Putamen (tissue), 1 donor: Measurements from ENCODE around the gene CCDC7.
"Not testable (repeated sequence)": the region's sequence is repeated elsewhere in the genome, so short reads cannot be mapped to it uniquely, and the experiment has no call there.

ENCODE experiments used
- DNase-seq: peaks from one replicate; pipeline ENCODE4 v3.0.0-alpha.2; 2016; ENCODE audit warnings: low spot score

CCDC7 gene

DNA sequence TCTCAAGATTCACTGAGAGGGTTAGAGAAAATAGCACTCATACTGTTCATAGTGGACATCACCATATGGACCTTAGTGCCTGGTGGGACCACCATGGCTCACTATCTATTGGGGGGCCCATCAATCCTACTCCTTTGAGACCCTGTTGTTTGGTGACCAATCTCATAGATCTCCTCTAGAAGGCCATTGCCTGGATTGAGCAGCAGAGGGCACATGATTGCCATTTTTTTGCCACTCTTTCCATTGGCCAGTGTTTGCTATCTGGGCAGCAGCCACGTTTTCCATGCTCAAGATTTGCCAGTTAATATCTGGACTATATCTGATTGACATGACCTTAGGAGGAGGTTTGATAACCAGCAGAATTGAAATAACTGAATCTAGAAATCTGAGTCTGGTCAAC is 267.6 kb downstream of the CCDC7 start:
- no peak for DNase-seq

DNA sequence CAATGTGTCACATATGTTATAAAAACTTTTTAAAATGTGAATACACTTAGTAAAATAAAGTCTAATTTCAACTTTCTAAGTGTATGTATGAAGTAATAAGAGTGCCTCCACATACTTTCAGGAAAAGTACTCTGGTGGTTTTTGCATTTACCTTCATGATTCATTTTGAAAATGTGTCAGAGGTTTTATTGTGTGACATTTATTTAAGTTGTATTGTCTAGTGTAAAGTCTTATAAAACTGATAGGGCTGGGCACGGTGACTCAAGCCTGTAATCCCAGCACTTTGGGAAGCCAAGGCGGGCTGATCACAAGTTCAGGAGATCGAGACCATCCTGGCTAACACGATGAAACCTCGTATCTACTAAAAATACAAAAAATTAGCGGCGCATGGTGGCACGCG is 285.6 kb downstream of the CCDC7 start:
- DNase-seq = no peak

GRCh38 chr10:32738958-32739357 is 293.0 kb downstream of the CCDC7 start:
- DNase-seq = no peak

GRCh38 chr10:32744321-32744720 is 298.4 kb downstream of the CCDC7 start:
- DNase-seq = no peak

- DNase-seq = no peak
Measured at GRCh38 chr10:32746869-32747268, 300.9 kb downstream of the CCDC7 start.

DNA sequence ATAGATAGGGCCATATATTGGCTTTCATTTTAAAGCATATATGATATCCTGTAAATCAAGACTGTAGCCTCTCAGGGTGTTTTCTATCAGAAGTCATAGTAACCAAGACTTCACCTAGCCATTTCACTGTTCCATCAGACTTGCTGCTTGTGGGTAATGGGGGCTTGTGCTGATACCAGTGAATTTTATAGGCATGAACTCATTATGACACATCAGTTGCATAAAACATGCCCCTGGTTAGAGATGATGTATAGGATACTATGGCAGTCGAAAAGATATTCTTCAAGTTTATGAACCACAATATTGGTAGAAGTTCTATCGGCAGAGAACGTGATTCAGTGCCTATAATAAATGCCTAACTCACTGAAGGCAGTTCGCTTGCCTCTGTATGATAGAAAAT is 305.6 kb downstream of the CCDC7 start:
- no peak for DNase-seq

DNA sequence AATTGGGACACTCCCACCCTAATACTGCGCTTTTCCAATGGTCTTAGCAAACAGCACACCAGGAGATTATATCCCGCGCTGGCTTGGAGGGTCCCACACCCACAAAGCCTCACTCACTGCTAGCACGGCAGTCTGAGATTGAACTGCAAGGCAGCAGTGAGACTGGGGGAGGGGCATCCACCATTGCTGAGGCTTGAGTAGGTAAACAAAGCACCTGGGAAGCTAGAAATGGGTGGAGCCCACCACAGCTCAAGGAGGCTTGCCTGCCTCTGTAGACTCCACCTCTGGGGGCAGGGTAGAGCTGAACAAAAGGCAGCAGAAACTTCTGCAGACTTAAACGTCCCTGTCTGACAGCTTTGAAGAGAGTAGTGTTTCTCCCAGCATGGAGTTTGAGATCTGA is 309.0 kb downstream of the CCDC7 start:
- DNase-seq = not testable (repeated sequence)

- no peak for DNase-seq
Measured at GRCh38 chr10:32771217-32771616, 325.3 kb downstream of the CCDC7 start.

DNA sequence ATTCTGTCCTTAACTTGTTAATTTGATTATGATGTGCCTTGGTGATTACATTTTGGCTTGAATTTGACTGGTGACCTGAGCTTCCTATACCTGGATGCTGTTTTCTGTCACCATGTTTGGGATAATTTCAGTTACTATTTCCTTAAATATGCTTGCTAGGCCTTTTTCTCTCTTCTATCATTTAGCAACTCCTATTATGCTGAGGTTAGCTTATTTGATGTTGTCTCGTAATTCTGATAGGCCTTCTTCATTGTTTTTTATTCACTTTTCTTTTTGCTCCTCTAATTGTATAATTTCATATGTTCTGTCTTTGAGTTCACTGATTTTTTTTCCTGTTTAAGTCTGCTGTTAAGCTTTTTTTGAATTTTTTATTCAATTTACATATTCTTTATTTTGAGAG is 327.2 kb downstream of the CCDC7 start:
- DNase-seq = no peak

DNA sequence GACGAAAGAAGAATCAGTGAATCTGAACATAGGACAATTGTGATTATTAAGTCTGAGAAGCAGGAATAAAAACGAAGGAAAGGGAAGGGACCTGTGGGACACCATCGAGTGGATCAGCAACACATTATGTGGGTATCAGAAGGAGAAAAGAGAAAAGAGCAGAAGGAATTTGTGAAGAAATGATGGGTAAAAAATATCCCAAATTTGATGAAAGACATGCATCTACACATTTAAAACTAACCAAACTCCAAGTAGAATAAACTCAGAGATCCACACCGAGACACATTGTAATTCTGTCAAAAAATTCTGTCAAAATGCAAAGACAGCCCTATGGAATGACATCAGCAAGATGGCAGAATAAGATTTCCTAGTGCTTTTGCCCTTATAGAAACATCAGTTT is 341.0 kb downstream of the CCDC7 start:
- no peak for DNase-seq

GRCh38 chr10:32787690-32788284 is 341.8 kb downstream of the CCDC7 start:
- DNase-seq = no peak

DNA sequence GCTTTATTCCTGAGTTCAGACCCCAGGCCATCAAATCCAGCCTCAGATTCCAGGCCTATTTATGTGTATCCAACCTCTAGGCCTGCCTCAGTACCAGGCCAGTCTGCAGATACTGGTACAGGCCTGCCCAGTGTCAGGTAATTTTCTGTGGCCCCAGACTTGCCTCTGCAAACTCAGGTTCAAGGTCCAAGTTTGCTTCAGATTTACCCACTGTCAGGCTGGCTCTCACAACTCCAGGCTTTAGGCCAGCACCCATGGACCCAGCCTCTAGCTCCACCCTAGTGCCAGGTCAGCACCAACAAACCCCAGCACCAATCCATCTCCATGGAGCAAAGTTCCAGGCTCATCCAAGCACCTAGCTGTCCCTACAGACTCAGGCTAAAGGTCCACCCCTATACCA is 342.4 kb downstream of the CCDC7 start:
- no peak for DNase-seq

DNA sequence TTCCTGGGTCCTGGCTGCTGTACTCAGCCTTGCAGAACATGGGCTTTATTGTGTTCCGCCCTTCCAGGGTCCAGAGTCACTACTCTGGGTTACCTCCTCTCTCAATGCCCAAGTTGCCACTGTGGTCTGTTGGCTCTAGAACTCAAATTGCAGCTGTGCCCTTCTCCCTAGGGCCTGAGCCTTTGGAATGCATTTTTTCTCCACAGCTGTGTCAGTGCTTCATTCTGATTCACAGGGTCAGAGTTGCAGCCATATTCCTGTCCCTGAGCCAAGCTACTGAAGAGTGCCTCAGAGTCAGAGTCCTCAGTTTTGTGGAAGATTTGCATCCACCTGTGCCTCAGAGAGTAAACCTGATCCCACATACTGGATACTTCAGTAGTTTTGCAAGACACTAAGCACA is 344.5 kb downstream of the CCDC7 start:
- DNase-seq = no peak

GRCh38 chr10:32793033-32793432 is 347.1 kb downstream of the CCDC7 start:
- no peak for DNase-seq

GRCh38 chr10:32795598-32796183 is 349.8 kb downstream of the CCDC7 start:
- DNase-seq = peak; percentile 2

GRCh38 chr10:32797393-32797792 is 351.5 kb downstream of the CCDC7 start:
- DNase-seq = not testable (repeated sequence)

DNA sequence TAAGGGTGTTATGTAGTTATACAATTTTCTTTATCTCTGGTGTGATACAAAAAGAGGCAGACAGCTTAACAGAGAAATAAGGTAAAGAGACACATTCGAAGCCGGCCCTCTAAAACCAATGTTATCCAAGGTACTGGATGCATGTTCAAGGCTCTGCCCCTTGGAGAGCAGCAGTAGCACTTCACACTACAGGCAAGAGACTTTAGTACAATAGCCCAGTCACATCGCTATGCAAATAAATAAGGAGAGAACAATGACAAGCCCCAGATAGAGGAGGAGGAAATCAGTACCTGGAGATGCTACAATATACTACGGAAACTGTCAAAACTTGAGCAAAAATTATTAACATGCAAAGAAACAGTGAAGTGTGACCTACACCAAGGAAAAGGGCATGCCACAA is 401.0 kb downstream of the CCDC7 start:
- no peak for DNase-seq

- no peak for DNase-seq
Measured at GRCh38 chr10:32851301-32851700, 405.4 kb downstream of the CCDC7 start.

DNA sequence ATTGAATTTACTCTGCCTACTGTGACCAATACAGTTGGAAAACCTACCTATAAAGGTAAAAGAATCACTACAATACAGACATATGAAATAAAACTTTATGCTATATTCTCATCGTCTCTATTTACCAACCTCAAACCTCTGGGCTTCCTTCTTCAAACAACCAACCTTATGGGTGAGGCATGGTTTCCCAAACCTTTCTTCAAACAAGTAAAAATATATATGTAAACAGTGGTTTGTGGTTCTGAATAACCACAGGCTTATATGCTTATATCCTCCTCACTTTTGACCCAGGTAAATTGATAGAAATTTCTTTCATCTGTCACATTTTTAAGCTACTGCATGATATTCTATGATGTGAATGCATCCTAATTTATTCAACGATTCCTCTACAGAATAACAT is 408.5 kb downstream of the CCDC7 start:
- DNase-seq = no peak

DNA sequence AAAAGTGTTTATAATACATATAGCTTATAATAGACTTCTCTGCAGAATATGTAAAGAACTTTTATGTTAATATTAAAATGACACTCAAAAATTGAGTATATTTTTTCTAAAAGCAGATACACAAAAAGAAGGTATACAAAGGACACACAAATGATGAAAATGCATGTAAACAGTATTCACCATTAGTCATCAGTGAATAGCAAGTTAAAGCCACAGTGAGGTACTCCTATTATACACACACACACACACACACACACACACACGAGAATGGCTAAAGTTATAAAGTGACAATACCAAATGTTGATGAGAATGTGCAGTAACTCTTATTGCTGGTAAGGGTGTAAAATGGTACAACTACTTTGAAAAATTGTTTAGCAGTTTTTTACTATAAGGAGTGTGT is 419.2 kb downstream of the CCDC7 start:
- DNase-seq = no peak

GRCh38 chr10:32877915-32878314 is 432.0 kb downstream of the CCDC7 start:
- no peak for DNase-seq

- no peak for DNase-seq
Measured at GRCh38 chr10:32878646-32879045, 432.7 kb downstream of the CCDC7 start.

DNA sequence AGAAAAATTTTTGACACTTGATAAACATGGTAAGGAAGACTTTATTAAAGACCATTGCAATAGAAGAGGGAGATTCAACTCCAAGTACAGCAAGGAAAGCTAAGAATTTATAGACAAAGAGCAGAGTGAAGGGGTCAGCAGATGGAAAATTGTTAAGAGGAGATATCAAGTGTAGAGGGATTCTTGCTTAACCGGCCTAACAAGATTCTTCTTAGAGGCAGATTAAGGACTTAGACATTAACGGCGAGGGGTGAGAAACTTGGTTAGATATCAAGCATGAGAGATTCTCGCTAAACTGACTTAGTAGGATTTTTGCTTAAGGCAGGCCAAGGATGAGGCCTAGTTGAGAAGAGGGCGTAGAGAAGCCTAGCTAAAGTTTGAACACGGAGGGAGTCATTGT is 436.1 kb downstream of the CCDC7 start:
- DNase-seq = no peak

- DNase-seq = no peak
Measured at GRCh38 chr10:32887481-32887880, 441.5 kb downstream of the CCDC7 start.
